Kidney epithelial cell (primary cell): ENCODE measurements around the gene SUPT5H. TPM values are rescaled to one million over a fixed set of nuclear protein-coding genes. Genes with fewer than 3 reads are reported as not detected.

Experiments used
- DNase-seq: peaks from one replicate; pipeline ENCODE4 v3.0.0-alpha.2; 2010; ENCODE audit warnings: low read depth
- H3K27me3 ChIP-seq: 2 replicates; pipeline ENCODE4 v1.6.0; 2011; ENCODE audit warnings: low read length; ENCODE audit not compliant: control insufficient read depth, insufficient read depth
- H3K36me3 ChIP-seq: 2 replicates; pipeline ENCODE4 v1.5.1; 2011; ENCODE audit warnings: low read length; ENCODE audit not compliant: control insufficient read depth, insufficient read depth
- H3K4me3 ChIP-seq: 2 replicates; pipeline ENCODE4 v1.5.1; 2011; ENCODE audit warnings: low read depth, mild to moderate bottlenecking, control low read depth, low read length
- CTCF ChIP-seq: IDR thresholded peaks from 2 replicates; pipeline ENCODE4 v1.5.1; 2011; ENCODE audit warnings: mild to moderate bottlenecking, moderate library complexity, low read length, control low read depth, inconsistent platforms; ENCODE audit not compliant: insufficient read depth, poor library complexity, severe bottlenecking
- total RNA-seq: library from RNA; depleted of rRNA; stranded (reverse); fragments of >200 nt; gene quantifications from 2 replicates; pipeline ENCODE4 v1.2.3, GENCODE V29; 2015

Gene SUPT5H
- total RNA-seq, 1 donor from 2014 or later, result 121 TPM

DNA sequence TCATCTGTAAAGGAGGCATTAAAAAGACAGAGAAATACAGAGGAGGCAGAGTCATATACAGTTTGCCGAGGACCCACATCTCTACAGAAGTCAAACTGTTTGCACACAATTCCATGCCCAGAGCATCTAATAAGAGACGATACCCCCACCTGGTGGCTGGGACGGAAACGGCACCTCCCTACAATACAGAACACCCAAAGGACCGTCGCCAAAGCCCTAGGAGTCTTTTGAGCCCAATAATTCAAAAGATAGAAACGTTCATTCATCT, 33.6 kb upstream of the SUPT5H start:
- peak overlapping the region; percentile 11 for H3K4me3 ChIP-seq
- DNase-seq, result no peak
- H3K27me3 ChIP-seq, result no peaks in the 10 kb centered on the region
- peaks cover 1% of the 10 kb centered on the region for H3K36me3 ChIP-seq
- TF ChIP-seq CTCF, result peak; percentile 86

DNA sequence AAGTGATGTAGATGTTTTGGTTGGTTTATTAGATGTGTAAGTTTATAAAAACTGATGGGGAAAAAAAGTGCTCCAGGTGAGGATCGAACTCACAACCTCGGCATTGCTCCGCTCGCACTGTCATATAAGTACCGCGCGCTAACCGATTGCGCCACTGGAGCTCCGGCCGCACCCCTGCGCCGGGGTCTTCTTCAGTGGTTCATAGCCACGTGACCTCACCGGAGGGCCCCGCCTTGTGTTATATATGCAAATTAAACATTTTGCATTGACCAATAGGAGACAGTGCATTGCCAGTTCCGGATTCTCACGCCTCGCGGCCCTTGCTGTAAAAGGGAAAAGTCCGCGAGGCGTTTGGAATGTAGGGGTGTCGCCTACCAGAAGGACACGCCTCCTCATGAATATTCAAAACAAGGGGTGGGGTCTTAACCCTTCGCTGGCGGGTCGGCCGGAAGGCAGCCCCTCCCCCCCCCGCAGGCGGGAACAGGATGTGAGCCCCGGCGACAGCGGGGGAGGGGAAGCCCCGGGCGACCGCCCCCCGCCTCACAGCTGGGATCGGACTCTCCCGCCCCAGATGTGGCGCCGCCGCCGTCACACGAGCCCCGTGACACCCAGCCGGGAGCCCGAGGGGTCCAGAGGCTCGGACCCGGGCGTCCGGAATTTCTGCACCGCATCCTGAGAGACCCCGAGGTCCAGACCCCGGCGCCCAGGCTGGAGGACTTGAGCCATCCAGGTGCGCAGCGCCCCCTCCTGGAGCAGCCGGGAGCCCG, 33.1 kb upstream of the SUPT5H start, which contains the start of gene PLEKHG2:
TSS of gene PLEKHG2 (plus strand) at position 570 of the 767 bp plus-strand sequence. CDS start 1,418 bp downstream, outside the sequence.
- H3K36me3 ChIP-seq, result peaks cover 1% of the 10 kb centered on the region
- peak; percentile 98 for DNase-seq
- peak within 1 kb of the TSS; percentile 96 for H3K4me3 ChIP-seq
- TF ChIP-seq CTCF, result peak; percentile 90
- H3K27me3 ChIP-seq, result no peaks in the 10 kb centered on the region

DNA sequence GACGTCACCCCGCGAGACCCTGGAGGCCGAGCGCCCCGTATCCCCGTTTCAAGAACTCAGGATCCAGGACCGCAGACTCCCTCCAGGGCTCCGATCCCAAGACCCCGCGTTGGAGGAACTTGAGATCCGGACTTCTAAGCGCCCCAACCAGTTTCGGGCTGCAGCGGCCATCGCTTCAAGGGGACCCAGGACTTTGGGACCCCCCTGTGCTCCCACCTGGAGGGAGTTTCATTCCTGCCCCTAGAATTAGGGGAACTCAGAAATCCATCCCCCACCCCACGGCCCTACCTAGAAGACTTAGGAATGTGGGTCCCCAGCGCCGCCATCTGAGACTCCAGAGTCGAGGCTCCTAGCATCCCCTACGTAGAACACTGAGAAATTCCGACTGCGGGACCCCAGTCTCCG, 32.5 kb upstream of the SUPT5H start:
- TF ChIP-seq CTCF, result no peak
- no peaks in the 10 kb centered on the region for H3K27me3 ChIP-seq
- H3K4me3 ChIP-seq, result peak overlapping the region; percentile 96
- peaks cover 2% of the 10 kb centered on the region for H3K36me3 ChIP-seq
- no peak for DNase-seq

DNA sequence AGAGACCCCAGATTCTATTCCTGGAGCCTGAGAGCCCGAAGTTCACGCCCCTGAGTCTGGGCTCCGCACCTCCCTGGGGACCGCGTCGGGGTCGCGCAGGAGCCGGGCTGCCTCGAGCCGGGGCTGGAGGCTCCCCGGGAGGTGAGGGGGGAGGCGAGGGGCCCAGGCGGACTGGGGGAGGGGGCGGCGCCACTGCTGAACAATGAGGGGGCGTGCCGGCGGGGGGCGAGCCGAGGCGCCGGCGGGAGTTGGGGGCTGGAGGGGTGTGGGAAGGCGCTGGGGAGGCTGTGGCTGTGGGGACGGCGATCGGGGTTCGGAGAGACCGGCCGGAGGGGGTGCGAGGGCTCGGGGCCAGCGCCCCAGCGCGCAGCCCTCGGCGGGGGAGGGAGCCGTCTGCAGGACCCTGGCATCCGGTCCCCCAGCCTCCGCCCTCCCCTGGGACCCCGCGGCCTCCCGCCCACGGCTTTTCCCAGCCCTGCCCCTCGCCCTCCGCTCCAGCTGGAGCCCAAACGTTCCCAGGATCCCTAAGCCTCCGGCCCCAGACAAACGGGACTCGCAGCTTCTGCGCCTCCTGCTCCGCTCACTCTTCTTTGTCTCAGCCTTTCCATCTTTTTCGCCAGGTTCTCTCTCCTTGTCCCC, 32.0 kb upstream of the SUPT5H start:
- peaks cover 1% of the 10 kb centered on the region for H3K36me3 ChIP-seq
- DNase-seq, result no peak
- no peaks in the 10 kb centered on the region for H3K27me3 ChIP-seq
- peak overlapping the region; percentile 96 for H3K4me3 ChIP-seq
- no peak for TF ChIP-seq CTCF

DNA sequence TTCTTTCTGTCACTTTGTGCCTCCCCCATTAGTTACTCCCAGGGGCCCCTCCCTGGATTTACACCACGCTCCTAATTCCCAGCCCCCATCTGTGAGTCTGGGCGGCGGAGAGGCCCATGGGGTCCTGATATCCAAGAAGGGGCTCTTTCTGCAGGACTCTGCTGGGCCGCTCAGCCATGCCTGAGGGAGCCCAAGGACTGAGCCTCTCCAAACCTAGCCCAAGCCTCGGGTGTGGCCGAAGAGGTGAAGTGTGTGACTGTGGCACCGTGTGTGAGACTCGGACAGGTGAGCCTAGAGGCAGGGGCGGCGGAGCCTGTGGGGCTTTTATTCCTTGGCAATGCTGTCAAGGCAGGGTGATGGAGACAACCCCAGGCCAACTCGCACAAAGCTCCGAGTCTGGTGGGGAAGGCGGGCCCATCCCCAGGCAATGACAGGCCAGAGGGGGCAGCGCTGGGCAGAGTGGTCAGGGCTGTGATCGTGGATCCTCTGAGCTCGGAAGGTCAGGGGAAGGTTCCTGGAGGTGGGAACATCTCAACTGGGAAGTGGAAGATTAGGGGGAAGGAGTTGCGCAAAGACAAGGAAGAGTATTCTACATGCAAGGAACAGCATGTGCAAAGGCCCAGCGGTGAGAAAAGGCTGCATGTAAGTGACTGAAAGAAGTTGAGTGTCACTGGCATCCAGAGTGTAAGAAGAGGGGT, 31.3 kb upstream of the SUPT5H start:
- Histone ChIP-seq H3K4me3 (peak overlapping the region; percentile 96), H3K36me3 (peaks cover 5% of the 10 kb centered on the region), H3K27me3 (no peaks in the 10 kb centered on the region)
- TF ChIP-seq CTCF, result peak; percentile 7
- DNase-seq, result no peak
